ENCODE data around the gene LINC01488.

LINC01488 gene

DNA sequence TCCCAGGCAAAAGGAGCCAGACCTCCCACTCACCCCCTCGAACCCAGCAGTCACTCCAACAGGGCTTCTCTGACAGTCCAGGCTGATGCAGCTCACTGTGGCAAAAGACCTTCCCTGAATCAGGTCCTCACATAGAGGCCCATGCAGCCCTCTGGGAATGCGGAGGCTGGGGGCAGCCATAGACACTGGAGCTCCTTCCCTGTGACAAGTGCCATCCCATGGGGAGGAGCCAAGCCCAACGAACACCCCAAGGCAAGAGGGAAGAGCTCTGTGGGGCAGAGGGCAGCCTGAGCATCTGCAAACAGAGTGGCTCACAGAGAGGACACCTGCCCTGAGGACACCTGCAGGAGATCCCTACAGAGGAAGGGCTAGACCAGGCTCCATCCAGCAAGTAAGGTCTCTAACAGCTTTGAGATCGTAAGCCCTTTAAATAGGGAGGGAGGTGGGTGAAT is at the start of gene LINC01488:
Gene LINC01488 (plus strand): TSS at position 271 of the 452 bp plus-strand sequence.
- DNase-seq (ENCODE audit: low read depth) = no peak

DNA sequence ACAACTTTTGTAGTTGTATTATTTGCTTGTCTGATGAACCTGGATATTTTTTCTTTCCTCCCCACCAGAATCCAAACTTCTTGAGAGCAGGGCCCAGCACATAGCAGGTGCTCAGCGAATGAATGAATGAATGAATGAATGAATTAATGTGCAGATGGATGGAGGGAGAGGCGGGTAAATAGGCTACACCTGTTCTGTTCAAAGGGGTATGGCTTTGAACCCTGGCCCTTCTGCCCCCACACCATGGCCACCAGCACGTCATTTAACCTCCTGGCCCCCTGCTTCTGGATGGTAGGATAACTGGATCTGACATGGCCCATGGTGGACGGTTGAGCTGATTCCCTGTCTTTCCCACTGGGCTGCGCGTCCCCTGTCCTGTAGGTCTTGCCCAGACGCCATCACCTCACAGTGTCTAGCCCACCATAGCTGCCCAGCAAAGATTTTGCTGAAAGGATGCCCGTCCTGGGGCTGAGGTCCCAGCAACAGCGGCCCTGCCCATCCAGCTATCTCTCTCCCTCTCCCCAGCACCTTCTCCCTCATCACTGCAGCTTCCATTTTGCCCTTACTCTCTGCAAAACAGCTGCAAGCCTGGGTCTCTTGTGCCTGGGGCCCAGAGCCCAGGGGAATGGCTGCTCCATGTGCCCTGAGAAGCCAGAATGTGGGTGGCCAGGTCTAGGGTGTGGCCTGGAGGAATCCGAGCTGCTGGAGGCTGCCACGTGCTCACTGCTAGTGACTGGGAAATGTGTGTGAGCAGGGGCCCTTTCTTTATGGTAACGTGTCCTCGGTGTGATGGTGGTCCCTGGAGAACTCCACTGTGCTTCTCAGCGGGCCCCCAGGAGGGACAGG is 49.3 kb upstream of the LINC01488 start:
- no peak for DNase-seq (ENCODE audit: low read depth)

DNA sequence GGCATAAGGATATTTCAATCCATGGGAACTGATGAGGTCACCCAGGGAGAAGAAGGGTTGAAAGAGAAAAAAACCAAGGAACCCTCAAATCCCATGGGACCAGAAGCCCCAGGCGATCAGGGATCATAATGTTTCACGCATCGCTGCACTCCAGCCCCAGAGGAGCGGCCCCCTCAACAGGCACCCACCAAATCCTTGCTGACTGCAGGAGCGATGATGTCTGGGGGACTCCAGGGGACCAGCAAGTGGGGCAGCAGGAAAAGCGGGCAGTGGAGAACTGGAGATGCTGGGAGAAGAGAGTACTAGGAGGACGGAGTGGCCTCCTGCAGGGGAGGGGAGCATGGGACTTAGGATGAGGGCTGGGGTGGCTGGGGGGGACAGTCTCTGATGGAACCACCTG is 47.7 kb upstream of the LINC01488 start:
- no peak for DNase-seq (ENCODE audit: low read depth)

DNA sequence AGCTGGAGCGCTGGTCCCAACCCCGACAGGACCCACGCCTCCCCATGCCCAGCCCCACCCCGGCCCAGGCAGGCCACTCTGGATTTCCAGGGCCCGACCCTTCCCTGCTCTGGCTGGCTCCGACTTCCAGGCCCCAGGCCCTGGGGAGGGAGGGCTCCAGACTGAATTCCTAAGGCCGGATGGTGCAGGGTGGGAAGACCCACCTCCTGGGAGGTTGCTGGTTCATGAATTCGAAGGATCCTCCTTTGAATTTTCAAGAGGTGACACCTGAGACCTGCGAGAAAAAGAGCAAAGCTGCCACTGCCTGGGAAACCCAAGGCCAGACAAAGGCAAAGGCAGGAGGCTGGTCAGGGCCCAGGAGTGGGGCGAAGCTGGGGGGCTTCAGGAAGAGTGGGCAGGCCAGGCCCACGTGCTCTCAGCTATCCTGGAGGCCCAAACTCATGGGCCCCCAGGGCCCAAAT is 47.0 kb upstream of the LINC01488 start:
- DNase-seq (ENCODE audit: low read depth) = no peak

DNA sequence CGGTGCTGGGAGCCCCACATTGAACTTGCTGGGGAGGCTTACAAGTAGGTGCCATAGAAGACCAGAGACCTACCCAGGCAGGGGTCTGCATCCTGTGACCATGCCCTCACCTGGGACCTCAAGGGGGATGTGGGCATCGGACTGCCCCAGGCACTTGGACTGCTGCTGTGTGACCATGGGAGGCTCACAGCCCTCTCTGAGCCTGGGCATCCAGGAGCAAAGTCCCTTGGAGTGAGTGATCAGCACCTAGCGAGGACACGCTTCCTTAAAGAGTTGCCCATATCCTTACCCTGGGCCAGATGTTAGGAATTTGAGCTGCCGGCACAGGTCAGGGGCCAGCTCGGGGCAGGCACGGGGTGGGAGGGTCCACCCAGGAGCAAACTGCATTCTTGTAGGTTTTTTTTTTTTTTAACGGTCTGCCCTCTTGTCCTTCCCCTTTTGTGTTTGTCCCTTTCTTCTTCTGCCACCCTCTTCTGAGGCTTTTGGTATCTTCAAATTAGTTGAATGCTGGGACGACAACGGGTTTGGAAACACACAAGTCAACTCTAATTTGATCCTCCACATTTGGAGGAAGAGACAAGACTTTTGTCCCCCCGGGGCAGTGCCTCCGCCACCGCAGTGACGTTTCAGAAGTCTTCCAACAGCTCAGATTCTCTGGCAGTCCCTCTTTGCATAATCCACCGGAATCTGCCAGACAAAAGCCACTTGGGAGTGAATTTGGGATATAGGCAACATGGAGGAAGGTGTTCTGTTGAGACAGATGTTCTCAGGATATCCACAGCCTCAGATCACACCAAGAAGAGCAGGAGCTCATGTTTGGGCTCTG is 46.1 kb upstream of the LINC01488 start:
- no peak for DNase-seq (ENCODE audit: low read depth)

DNA sequence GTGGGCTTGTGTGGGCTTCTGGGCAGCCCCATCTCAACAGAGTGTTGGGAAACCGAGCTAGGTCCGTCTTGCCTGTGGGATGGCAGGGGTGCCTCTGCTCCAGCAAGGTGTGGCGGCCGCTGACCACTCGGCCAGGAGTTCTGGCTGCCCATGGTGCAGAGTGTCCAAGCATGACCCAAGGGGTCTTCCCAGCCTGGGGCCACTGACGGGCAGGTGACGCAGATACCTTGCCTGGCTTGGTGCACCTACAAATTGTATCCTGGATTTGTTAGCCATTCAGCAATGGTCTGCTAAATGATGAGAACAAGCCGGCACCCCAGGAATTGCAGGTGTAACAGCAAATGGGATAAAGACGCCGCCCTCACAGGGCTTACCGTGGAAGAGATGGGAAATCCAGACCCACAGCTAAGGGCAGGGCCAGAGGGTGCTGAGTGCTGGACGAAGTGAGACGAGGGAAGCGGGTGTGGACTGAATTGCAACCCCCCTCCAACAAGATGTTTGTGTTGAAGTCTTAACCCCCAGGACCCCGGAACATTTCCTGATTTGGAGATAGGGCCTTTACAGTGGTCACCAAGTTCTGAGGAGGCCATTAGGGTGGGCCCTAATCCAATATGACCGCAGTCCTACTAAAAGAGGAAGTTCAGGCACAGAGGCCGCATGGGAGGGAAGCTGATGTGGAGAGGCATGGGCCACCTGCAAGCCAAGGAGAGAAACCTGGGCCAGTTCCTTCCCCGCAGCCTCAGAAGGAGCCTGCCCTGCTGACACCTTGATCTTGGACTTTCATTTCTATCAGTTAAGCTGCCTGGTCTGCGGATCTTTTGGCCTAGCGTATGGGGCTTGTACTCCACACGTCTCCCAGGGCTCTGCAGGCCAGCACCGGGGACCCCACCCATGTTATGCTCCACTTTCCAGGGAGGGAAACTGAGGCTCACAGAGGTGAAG is 45.2 kb upstream of the LINC01488 start:
- no peak for DNase-seq (ENCODE audit: low read depth)

- no peak for DNase-seq (ENCODE audit: low read depth)
Measured at GRCh38 chr11:69437001-69437875, 44.2 kb upstream of the LINC01488 start.

DNA sequence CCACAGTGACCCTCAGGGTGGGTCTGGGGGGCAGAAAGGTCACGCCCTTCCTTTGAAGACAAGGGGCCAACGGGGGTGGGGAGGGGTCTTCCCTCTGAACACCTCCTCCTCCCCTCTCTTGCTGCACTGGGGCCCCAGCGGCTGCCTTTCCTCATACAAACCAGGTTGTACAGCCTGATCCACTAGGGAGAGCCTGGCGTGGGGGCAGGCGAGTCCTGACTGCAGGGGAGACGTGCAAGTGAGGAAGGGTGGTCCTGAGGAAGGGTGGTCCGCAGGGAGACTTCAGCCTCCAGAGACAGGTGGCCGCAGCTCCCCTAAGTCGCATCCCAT is 43.6 kb upstream of the LINC01488 start:
- no peak for DNase-seq (ENCODE audit: low read depth)

DNA sequence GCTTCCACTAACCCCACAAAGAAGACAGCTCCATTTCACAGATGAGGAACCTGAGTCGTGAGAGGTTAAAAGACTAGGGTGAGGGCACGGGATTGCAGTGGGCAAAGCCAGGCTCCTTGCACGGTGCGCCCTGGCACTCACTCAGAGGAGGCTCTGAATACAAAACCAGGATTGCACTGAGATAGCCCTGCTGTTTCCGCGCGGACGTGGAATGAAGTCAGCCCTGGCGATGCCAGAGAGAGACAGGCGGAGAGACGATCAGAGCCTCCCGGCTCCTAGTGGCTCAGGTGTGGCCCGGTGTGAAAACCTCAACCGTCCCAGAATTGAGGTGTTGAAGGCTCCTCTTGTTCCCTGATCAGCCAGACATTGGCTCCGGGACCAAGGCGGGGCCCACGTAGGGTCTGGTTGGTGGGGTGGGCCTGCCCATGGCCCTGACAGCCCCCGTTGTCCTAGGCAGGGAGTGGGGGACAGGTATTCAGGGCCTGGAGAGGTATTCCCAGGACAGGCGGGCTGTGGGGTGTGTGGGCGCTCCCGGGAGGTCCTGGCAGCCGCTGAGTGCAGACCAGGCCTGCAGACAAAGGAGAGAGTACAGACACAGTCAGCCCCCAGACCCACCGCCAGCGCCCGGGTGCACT is 43.1 kb upstream of the LINC01488 start:
- DNase-seq (ENCODE audit: low read depth) = no peak

DNA sequence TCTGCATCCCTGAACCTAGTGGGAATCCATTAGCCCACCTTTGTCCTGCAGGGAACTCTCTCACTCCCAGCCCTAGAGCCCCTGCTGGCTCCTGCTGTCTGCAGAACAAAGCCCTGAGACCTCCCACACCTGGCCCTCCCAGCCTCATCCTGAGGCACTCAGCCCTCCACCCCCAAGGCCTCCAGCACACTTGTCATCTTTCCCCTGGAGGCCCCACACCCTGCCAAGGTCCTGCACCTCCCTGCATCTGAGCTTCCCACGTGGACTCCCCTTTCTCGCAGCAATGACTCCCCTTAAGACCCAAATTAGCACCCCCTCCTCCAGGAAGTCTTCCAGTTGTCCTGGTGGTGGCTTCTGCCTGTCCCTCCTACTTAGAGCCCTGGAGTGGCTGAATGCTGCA is 42.3 kb upstream of the LINC01488 start:
- no peak for DNase-seq (ENCODE audit: low read depth)

DNA sequence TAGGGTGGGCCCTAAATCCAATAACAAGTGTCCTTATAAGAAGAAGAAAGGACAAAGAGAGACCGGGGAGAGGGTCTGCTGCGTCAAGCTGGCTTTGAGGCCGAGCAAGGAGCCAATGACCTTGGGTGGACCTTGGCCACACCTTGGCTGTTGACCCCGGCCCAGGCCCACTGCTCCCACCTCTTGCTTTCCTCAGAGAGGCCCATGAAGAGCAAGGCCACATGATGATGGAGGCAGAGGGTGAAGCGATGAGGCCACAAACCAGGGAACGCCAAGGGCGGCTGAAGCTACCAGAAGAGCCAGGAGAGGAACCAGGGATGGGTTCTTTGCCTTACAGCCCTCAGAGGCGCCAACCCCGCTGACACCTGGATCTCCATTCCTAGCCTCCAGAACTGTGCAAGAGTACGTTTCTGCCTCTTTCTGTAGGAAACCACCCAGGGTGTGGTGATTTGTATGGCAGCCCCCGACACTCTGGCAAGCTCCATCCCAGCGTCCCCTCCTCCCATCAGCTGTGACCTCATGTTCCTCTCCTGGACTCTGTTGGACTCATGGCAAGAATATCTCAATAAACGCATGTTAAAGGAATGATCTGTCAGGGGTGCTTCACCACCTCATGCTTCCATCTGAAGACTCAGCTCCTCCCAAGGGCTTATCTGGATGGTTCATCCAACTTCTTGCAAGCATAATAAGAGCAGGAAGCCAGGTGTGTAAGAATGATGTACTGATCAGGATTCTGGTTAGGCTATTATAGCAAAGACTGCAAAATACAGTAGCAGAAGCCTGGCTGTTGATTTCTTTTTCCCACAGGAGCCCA is 41.6 kb upstream of the LINC01488 start:
- DNase-seq (ENCODE audit: low read depth) = no peak

- no peak for DNase-seq (ENCODE audit: low read depth)
Measured at GRCh38 chr11:69440876-69441275, 40.6 kb upstream of the LINC01488 start.

GRCh38 chr11:69442012-69442806 is 39.3 kb upstream of the LINC01488 start:
- DNase-seq (ENCODE audit: low read depth) = no peak

- no peak for DNase-seq (ENCODE audit: low read depth)
Measured at GRCh38 chr11:69442807-69443137, 38.7 kb upstream of the LINC01488 start.

- DNase-seq (ENCODE audit: low read depth) = peak; percentile 39
Measured at GRCh38 chr11:69443138-69443967, 38.1 kb upstream of the LINC01488 start.

DNA sequence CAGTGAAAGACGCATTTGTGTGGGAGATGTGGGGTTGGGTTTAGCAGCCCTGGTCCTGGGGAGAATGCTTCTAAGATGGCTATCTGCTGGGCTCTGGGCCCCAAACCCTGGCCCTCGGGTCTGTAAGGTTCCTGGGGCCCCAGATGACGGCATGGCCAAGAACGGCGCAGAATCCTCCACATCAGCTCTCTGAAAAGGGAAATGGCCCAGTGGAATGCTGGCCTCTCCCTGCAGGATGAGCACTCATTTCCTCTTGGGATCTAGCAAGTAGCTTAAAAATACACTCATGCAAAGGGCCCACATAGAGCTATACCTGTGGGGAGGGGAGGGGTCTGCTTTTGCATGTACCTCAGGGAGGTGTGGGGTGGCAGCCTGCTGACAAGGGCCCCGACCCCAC is 37.5 kb upstream of the LINC01488 start:
- DNase-seq (ENCODE audit: low read depth) = no peak

DNA sequence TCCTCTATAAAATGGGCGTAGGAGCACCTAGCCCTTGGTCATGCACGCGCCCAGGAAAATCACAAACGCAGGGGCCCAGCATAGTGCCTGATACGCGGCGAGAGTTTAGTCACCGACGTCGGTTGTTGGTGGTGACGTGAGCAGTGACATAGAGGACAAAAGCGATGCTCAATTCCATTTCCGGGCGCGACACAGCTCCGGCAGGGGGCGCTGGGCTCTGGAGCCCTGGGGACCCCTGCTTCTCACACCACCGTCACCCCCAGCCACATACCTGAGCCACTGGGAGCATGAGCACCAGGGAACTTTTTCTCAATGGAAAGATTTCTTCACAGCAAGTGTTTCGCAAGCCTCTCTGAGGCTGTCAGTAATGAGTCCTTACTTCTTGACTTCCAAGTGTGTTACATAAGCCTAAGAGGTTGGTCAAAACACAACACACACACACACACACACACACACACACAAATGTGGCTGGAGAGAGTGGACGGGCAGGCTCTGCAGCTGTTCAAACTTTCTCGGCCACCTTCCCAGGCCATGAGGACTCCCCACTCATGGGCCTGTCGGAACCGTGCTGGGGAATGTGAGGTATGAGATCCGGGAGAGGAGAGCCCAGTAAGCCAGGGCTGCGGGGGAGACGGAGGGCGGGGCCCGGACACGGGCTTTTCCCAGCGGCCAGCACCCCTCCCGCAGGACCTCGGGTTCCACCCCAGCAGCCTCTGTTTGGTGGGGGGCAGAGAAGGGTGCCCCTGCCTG is 36.9 kb upstream of the LINC01488 start:
- DNase-seq (ENCODE audit: low read depth) = no peak
